ENCODE measurements around the gene RBBP7.

DNA sequence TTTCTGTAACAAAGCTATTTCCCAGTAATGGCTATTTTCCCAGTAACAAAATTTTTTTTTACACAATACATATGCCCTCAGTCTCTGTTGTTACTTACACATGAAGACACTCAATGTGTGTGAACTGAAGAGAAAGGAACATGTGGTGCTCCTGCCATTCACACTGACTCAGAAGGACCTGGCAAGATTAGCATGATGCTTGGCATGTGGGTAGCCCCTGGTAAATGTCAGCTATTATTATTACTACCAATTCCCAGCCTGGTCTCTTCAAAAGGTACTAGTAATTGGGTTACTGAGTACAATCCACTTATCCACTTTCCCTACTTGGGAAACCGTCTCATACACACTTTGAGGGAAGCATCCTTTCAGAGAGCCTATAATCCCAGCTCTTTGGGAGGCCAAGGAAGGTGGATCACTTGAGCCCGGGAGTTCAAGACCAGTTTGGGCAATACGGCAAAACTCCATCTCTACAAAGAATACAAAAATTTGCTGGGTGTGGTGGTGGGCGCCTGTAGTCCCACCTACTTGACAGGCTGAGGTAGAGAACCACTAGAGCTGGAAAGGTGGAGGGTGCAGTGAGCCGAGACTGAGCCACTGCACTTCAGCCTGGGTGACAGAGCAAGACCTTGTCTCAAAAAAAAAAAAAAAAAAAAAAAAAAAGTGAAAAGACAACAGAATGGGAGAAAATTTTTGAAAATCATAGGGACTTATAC, 14.6 kb downstream of the RBBP7 start:
- TF ChIP-seq, protein P1, sequence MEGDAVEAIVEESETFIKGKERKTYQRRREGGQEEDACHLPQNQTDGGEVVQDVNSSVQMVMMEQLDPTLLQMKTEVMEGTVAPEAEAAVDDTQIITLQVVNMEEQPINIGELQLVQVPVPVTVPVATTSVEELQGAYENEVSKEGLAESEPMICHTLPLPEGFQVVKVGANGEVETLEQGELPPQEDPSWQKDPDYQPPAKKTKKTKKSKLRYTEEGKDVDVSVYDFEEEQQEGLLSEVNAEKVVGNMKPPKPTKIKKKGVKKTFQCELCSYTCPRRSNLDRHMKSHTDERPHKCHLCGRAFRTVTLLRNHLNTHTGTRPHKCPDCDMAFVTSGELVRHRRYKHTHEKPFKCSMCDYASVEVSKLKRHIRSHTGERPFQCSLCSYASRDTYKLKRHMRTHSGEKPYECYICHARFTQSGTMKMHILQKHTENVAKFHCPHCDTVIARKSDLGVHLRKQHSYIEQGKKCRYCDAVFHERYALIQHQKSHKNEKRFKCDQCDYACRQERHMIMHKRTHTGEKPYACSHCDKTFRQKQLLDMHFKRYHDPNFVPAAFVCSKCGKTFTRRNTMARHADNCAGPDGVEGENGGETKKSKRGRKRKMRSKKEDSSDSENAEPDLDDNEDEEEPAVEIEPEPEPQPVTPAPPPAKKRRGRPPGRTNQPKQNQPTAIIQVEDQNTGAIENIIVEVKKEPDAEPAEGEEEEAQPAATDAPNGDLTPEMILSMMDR (conservative IDR thresholded peaks at IDR 0.05): no peak
- TF ChIP-seq EZH2 (IDR thresholded peaks at IDR 0.05; ENCODE audit: low read depth): no peak
